IPS-NIHi11 (cell line): Measurements from ENCODE around the gene ATP13A4.
A peak's percentile ranks its signal among the peaks of the same experiment; 100 is the strongest.

Experiments
- DNase-seq: peaks from one replicate; pipeline ENCODE4 v3.0.0; 2012; ENCODE audit warnings: mixed read lengths, low spot score

The ATP13A4 gene

DNA sequence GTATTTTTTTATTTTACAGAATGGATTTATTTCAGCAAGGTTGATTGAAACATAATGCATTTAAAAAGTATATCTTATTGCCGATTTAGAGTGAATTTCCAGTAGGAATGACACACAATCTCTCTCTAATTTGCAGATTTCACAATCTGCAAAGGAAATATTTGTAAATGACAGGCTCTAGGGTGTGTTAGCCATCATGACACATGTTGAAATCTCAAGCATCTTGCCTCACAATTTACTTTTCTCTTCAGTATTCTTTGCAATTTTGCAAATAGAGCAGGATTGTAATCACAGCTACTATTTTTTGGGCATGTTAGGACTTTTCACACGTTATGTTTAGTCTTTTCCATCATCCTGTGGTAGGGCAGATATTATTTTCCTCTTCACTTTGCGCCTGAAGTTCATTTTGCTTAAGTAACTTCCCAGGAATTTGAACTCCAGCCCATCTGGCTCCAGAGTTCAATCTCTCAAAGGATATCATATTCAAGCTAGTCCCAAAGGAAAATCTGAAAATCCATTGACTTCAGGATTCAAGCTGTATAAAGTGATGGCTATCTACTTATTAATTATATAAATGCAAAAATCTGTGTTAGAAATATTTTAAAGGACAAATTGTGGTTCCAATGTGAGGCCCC is 55.4 kb downstream of the ATP13A4 start:
- DNase-seq: no peak

- no peak for DNase-seq
These were observed 56.5 kb downstream of the ATP13A4 start for GRCh38 chr3:193498215-193498614.

DNA sequence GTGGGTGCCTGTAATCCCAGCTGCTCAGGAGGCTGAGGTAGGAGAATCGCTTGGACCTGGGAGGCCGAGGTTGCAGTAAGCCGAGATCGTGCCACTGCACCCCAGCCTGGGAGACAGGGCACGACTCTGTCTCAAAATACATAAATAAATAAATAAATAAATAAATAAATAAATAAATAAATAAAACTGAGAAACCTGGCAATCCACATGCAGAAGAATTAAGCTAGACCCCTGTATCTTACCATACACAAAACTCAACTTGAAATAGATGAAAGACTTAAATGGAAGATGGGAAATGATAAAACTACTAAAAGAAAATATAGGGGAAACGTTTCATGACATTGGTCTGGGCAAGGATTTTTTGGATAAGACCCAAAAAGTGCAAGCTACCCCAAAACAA is 58.0 kb downstream of the ATP13A4 start:
- DNase-seq: no peak

- no peak for DNase-seq
These were observed 63.7 kb downstream of the ATP13A4 start for GRCh38 chr3:193491026-193491425.

GRCh38 chr3:193490580-193490979 is 64.1 kb downstream of the ATP13A4 start:
- DNase-seq: no peak

GRCh38 chr3:193489949-193490348 is 64.7 kb downstream of the ATP13A4 start:
- no peak for DNase-seq

DNA sequence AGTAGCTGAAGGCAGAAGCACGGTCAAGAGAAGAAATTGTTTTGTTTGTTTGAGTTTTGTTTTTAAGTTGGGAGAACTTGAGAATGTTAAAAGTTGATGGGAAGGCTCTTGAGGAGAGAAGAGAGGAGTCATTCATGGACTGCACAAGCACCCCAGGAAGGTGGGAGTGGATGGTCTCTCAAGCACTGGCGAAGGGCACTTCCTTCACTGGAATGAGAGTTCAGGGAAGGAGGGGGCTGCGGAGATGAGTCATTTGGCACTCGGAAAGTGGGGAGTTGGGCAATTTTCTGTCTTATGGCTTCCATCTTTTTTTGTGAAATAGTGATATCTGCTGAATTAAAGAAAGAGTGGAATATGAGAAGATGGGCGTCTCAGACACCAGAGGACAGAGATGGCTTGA is 66.0 kb downstream of the ATP13A4 start:
- no peak for DNase-seq

- no peak for DNase-seq
These were observed 70.6 kb downstream of the ATP13A4 start for GRCh38 chr3:193483988-193484539.

GRCh38 chr3:193481436-193481835 is 73.3 kb downstream of the ATP13A4 start:
- DNase-seq: no peak

- no peak for DNase-seq
These were observed 80.2 kb downstream of the ATP13A4 start for GRCh38 chr3:193474446-193474845.

DNA sequence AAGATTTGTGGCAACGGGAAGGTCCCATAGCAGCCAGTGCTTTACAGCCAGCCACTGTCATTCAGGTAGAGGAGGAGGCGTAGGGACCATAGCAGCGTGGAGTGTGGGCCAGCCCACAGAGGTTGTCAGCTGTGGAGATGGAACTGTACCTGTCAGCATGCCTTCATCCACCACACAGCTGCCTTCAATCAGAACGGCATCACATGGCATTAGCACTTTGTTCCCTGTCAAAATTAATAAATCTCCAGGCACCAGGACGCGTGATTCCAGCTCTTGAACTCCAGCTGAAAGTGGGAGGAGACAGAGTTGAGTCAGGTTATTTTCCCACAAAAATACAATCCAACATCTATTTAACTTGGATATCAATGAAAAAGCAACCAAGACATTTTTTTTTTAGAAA is 84.0 kb downstream of the ATP13A4 start:
- no peak for DNase-seq

GRCh38 chr3:193465992-193466608 is 88.6 kb downstream of the ATP13A4 start:
- DNase-seq: no peak

- DNase-seq: no peak
These were observed 89.8 kb downstream of the ATP13A4 start for GRCh38 chr3:193464889-193465288.

DNA sequence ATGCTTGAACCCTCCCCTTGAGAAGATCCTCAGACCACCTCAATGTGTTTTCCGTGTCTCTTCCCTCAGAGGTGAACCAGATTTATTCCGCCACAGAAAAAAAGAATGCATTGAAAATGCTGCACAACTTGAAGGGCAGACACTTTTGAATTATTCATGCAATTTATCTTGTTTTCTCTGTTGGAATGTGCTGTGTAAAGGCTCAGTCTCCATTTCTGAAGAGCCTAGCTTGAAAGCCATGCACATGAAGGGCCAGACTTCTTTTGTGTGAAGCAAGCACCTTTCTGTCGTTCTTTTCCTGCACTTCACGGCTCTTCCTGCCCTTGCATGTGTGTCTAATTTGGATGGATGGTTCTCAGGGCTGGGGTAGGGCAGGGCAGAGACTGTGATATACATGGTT is 97.2 kb downstream of the ATP13A4 start:
- no peak for DNase-seq

GRCh38 chr3:193452338-193452737 is 102.4 kb downstream of the ATP13A4 start:
- DNase-seq: peak; percentile 47

GRCh38 chr3:193451902-193452301 is 102.8 kb downstream of the ATP13A4 start:
- DNase-seq: no peak

- DNase-seq: no peak
These were observed 107.6 kb downstream of the ATP13A4 start for GRCh38 chr3:193446965-193447602.

DNA sequence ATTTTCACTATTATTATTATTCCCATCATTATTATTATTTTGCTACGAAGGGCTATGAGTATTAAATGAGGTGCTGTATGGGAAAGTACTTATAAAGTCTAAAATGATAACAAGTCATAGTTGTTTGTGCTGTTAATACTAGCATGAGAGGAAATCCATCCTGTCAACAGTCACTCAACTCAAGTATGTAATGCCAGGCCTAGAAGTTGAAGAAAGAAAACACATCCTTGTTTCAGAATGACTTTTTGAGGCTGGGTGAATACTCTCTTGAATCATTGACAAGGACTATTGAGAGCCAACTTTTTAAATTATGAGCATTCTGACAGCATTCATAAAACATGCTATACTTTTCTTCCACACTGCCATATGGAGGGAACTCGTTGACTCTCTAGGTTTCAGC is 115.3 kb downstream of the ATP13A4 start:
- DNase-seq: no peak

GRCh38 chr3:193418576-193419373 is 135.9 kb downstream of the ATP13A4 start:
- DNase-seq: no peak

DNA sequence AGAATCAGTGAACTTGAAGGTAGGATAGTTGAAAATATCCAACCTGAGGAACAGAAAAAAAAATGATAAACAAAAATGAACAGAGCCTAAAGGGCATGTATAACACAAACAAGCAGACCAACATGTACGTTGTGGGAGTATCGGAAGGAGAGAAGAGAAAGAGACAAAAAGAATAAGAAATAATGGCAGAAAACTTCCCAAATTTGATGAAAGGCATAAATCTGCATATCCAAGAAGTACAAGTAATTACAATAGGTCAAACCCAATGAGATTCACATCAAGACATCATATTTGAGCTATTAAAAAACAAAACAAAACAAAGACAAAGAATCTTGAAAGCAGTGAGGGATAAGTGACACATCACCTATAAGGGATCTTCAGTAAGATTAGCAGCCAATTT is 138.1 kb downstream of the ATP13A4 start:
- DNase-seq: no peak

- DNase-seq: no peak
These were observed 147.0 kb downstream of the ATP13A4 start for GRCh38 chr3:193407688-193408087.

DNA sequence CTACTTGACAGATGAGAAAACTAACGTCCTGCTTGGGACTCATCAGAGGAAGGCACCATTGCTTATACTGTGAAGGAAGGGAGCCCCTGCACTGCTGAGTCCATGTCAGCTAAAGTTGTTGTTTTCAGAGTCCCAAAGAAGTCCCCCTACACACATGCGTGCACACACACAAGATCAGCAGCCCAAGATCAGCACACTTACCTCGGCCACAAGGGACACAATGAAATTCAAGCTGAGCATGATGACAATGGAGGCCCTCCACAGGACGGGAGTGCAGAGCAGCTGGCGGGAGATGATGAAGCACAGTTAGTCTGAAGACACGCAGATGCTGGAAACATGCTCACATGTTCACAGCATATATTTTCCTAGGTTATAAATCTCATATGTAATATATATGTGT is 147.6 kb downstream of the ATP13A4 start:
- no peak for DNase-seq

- DNase-seq: no peak
These were observed 151.4 kb downstream of the ATP13A4 start for GRCh38 chr3:193403307-193403706.
